ENCODE measurements around the gene HIPK2. TPM values are rescaled to one million over a fixed set of nuclear protein-coding genes. Genes with fewer than 3 reads are reported as not detected.

Gene HIPK2
- total and polyA plus RNA-seq, 2 experiments from 2014 or later = 7.3 to 16.9 TPM

DNA sequence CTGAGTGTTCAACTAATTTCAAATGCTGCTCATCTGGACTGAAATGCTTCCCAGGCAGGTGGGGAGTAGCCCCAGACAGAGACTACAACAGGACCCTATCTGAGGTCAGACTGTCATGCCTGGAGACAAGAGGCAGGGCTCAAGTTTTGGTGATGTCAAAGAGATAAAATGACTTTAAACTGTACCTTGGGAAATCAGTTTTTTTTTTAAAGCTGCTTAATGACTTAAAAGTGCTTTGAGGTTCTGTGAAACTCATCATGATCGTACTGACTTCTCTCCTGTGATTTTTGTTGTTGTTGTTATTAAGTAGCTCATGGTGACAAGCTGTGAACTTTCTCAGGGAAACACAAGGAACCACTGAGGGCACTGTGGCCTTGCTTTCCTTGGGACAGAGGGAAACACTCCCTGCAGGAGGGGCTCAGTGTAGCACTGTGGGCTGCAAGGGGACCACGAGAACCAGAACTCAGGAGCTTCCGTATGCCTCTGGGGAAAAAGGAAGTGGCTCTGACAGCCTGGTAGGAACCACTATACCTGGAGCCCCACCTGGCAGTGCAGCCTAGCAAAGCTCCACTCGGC lies 9.5 kb downstream of the HIPK2 start:
- H2AFZ ChIP-seq = no peak overlapping the region
- TF ChIP-seq, protein P1, sequence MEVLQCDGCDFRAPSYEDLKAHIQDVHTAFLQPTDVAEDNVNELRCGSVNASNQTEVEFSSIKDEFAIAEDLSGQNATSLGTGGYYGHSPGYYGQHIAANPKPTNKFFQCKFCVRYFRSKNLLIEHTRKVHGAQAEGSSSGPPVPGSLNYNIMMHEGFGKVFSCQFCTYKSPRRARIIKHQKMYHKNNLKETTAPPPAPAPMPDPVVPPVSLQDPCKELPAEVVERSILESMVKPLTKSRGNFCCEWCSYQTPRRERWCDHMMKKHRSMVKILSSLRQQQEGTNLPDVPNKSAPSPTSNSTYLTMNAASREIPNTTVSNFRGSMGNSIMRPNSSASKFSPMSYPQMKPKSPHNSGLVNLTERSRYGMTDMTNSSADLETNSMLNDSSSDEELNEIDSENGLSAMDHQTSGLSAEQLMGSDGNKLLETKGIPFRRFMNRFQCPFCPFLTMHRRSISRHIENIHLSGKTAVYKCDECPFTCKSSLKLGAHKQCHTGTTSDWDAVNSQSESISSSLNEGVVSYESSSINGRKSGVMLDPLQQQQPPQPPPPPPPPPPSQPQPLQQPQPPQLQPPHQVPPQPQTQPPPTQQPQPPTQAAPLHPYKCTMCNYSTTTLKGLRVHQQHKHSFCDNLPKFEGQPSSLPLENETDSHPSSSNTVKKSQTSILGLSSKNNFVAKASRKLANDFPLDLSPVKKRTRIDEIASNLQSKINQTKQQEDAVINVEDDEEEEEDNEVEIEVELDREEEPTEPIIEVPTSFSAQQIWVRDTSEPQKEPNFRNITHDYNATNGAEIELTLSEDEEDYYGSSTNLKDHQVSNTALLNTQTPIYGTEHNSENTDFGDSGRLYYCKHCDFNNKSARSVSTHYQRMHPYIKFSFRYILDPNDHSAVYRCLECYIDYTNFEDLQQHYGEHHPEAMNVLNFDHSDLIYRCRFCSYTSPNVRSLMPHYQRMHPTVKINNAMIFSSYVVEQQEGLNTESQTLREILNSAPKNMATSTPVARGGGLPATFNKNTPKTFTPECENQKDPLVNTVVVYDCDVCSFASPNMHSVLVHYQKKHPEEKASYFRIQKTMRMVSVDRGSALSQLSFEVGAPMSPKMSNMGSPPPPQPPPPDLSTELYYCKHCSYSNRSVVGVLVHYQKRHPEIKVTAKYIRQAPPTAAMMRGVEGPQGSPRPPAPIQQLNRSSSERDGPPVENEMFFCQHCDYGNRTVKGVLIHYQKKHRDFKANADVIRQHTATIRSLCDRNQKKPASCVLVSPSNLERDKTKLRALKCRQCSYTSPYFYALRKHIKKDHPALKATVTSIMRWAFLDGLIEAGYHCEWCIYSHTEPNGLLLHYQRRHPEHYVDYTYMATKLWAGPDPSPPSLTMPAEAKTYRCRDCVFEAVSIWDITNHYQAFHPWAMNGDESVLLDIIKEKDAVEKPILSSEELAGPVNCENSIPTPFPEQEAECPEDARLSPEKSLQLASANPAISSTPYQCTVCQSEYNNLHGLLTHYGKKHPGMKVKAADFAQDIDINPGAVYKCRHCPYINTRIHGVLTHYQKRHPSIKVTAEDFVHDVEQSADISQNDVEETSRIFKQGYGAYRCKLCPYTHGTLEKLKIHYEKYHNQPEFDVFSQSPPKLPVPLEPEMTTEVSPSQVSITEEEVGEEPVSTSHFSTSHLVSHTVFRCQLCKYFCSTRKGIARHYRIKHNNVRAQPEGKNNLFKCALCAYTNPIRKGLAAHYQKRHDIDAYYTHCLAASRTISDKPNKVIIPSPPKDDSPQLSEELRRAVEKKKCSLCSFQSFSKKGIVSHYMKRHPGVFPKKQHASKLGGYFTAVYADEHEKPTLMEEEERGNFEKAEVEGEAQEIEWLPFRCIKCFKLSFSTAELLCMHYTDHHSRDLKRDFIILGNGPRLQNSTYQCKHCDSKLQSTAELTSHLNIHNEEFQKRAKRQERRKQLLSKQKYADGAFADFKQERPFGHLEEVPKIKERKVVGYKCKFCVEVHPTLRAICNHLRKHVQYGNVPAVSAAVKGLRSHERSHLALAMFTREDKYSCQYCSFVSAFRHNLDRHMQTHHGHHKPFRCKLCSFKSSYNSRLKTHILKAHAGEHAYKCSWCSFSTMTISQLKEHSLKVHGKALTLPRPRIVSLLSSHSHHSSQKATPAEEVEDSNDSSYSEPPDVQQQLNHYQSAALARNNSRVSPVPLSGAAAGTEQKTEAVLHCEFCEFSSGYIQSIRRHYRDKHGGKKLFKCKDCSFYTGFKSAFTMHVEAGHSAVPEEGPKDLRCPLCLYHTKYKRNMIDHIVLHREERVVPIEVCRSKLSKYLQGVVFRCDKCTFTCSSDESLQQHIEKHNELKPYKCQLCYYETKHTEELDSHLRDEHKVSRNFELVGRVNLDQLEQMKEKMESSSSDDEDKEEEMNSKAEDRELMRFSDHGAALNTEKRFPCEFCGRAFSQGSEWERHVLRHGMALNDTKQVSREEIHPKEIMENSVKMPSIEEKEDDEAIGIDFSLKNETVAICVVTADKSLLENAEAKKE (CRISPR knock-in tag; IDR thresholded peaks at IDR 0.05) = no peak
- no peak for TF ChIP-seq EZH2 (IDR thresholded peaks at IDR 0.05; ENCODE audit: low read depth, unreplicated experiment)
- TF ChIP-seq JUNB (IDR thresholded peaks at IDR 0.05; ENCODE audit: unreplicated experiment) = no peak
- TF ChIP-seq, protein P2, sequence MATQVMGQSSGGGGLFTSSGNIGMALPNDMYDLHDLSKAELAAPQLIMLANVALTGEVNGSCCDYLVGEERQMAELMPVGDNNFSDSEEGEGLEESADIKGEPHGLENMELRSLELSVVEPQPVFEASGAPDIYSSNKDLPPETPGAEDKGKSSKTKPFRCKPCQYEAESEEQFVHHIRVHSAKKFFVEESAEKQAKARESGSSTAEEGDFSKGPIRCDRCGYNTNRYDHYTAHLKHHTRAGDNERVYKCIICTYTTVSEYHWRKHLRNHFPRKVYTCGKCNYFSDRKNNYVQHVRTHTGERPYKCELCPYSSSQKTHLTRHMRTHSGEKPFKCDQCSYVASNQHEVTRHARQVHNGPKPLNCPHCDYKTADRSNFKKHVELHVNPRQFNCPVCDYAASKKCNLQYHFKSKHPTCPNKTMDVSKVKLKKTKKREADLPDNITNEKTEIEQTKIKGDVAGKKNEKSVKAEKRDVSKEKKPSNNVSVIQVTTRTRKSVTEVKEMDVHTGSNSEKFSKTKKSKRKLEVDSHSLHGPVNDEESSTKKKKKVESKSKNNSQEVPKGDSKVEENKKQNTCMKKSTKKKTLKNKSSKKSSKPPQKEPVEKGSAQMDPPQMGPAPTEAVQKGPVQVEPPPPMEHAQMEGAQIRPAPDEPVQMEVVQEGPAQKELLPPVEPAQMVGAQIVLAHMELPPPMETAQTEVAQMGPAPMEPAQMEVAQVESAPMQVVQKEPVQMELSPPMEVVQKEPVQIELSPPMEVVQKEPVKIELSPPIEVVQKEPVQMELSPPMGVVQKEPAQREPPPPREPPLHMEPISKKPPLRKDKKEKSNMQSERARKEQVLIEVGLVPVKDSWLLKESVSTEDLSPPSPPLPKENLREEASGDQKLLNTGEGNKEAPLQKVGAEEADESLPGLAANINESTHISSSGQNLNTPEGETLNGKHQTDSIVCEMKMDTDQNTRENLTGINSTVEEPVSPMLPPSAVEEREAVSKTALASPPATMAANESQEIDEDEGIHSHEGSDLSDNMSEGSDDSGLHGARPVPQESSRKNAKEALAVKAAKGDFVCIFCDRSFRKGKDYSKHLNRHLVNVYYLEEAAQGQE (IDR thresholded peaks at IDR 0.05; ENCODE audit: unreplicated experiment) = no peak
- TF ChIP-seq NANOG (IDR thresholded peaks at IDR 0.05; ENCODE audit: borderline replicate concordance) = no peak
- no peak for TF ChIP-seq ZNF331 (CRISPR knock-in tag; IDR thresholded peaks at IDR 0.05; ENCODE audit: low read depth)
- no peak for TF ChIP-seq POLR2AphosphoS5 (IDR thresholded peaks at IDR 0.05; ENCODE audit: low read depth)
- TF ChIP-seq CREB1 (CRISPR knock-in tag; IDR thresholded peaks at IDR 0.05; ENCODE audit: low read depth) = no peak
- TF ChIP-seq STAT1 (IDR thresholded peaks at IDR 0.05; ENCODE audit: unreplicated experiment) = no peak
- no peak for TF ChIP-seq EZH2phosphoT487 (IDR thresholded peaks at IDR 0.05; ENCODE audit: unreplicated experiment)
- TF ChIP-seq ZNF114 (CRISPR knock-in tag; IDR thresholded peaks at IDR 0.05) = no peak
- TF ChIP-seq, protein P3, sequence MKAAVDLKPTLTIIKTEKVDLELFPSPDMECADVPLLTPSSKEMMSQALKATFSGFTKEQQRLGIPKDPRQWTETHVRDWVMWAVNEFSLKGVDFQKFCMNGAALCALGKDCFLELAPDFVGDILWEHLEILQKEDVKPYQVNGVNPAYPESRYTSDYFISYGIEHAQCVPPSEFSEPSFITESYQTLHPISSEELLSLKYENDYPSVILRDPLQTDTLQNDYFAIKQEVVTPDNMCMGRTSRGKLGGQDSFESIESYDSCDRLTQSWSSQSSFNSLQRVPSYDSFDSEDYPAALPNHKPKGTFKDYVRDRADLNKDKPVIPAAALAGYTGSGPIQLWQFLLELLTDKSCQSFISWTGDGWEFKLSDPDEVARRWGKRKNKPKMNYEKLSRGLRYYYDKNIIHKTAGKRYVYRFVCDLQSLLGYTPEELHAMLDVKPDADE (IDR thresholded peaks at IDR 0.05) = no peak
- TF ChIP-seq, protein P4, sequence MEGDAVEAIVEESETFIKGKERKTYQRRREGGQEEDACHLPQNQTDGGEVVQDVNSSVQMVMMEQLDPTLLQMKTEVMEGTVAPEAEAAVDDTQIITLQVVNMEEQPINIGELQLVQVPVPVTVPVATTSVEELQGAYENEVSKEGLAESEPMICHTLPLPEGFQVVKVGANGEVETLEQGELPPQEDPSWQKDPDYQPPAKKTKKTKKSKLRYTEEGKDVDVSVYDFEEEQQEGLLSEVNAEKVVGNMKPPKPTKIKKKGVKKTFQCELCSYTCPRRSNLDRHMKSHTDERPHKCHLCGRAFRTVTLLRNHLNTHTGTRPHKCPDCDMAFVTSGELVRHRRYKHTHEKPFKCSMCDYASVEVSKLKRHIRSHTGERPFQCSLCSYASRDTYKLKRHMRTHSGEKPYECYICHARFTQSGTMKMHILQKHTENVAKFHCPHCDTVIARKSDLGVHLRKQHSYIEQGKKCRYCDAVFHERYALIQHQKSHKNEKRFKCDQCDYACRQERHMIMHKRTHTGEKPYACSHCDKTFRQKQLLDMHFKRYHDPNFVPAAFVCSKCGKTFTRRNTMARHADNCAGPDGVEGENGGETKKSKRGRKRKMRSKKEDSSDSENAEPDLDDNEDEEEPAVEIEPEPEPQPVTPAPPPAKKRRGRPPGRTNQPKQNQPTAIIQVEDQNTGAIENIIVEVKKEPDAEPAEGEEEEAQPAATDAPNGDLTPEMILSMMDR (conservative IDR thresholded peaks at IDR 0.05; ENCODE audit: low read depth in 2 of 2) = no peak
- no peaks in the 10 kb centered on the region; the same call in 1 of the 2 replicates for H3K36me3 ChIP-seq (ENCODE audit: insufficient read depth)
- Mint-ChIP-seq H3K9me3 (no peaks in the 10 kb centered on the region), H3K4me1 (peaks cover 22% of the 10 kb centered on the region), H3K27me3 (ENCODE audit: insufficient read depth, low read depth, poor library complexity) (peaks cover 2% of the 10 kb centered on the region), H3K27ac (no peak overlapping the region), H3K4me3 (no peak overlapping the region), H3K36me3 (ENCODE audit: low read depth) (no peaks in the 10 kb centered on the region)
- no peaks in the 10 kb centered on the region for H3F3A ChIP-seq (replicated peaks; ENCODE audit: low read depth)
- no peak overlapping the region for H3K4me2 ChIP-seq
- no peak overlapping the region for H3K27ac ChIP-seq (ENCODE audit: low read depth)
- peaks cover 44% of the 10 kb centered on the region for H3K79me2 ChIP-seq (replicated peaks; ENCODE audit: insufficient read depth)
- no peaks in the 10 kb centered on the region; the same call in 1 of the 2 replicates for H3K4me1 ChIP-seq (ENCODE audit: insufficient read depth)
- no peaks in the 10 kb centered on the region for H4K20me1 ChIP-seq (replicated peaks; ENCODE audit: insufficient read depth)
- peak; percentile 49 for ATAC-seq
- no peaks in the 10 kb centered on the region for H3K27me3 ChIP-seq (ENCODE audit: insufficient read depth)
- no peak overlapping the region for H3K4me3 ChIP-seq
- no peaks in the 10 kb centered on the region; the same call in 1 of the 2 replicates for H3K9me2 ChIP-seq (ENCODE audit: insufficient read depth)
- DNase-seq (ENCODE audit: low spot score) = no peak

Measured in GM23338 (cell line).